Duodenal mucosa (tissue), 2 donors: ENCODE measurements around the gene RNF166.
"Not testable (repeated sequence)": the region's sequence is repeated elsewhere in the genome, so short reads cannot be mapped to it uniquely, and the experiment has no call there.

Source experiments
- H3K27ac ChIP-seq: one replicate; pipeline ENCODE4 v1.7.0; 2013; ENCODE audit warnings: low read depth, low read length
- H3K27me3 ChIP-seq, 2 donors: one replicate each; pipeline ENCODE4 v1.7.0; 2013; ENCODE audit warnings: low read length in 2 of 2, control low read depth in 1 of 2; ENCODE audit not compliant: insufficient read depth in 2 of 2, control insufficient read depth in 1 of 2
- H3K36me3 ChIP-seq, 2 donors: one replicate each; pipeline ENCODE4 v1.7.0; 2013; ENCODE audit warnings: low read length in 2 of 2, control low read depth in 1 of 2; ENCODE audit not compliant: insufficient read depth in 2 of 2, control insufficient read depth in 1 of 2
- H3K4me1 ChIP-seq, 2 donors: one replicate each; pipeline ENCODE4 v1.7.0; 2013; ENCODE audit warnings: low read length in 2 of 2, control low read depth in 1 of 2; ENCODE audit not compliant: insufficient read depth in 2 of 2, control insufficient read depth in 1 of 2
- H3K4me3 ChIP-seq, 2 donors: one replicate each; pipeline ENCODE4 v1.7.0; 2013; ENCODE audit warnings: low read length in 2 of 2, low read depth in 1 of 2
- H3K9ac ChIP-seq, 2 donors: one replicate each; pipeline ENCODE4 v1.7.0; 2013; ENCODE audit warnings: low read length in 2 of 2, low read depth in 1 of 2
- H3K9me3 ChIP-seq, 2 donors: one replicate each; pipeline ENCODE4 v1.7.0; 2013; ENCODE audit warnings: low read length in 2 of 2, control low read depth in 1 of 2; ENCODE audit not compliant: control insufficient read depth in 1 of 2

The RNF166 gene

GRCh38 chr16:88673716-88674379, 32.4 kb downstream of the RNF166 start:
- Histone ChIP-seq H3K4me3 (no peak overlapping the region), H3K36me3 (peaks cover 0 to 3% of the 10 kb centered on the region in 2 donors), H3K27ac (no peak overlapping the region), H3K9ac (no peak overlapping the region), H3K27me3 (no peaks in the 10 kb centered on the region), H3K9me3 (no peaks in the 10 kb centered on the region), H3K4me1 (no peaks in the 10 kb centered on the region)

DNA sequence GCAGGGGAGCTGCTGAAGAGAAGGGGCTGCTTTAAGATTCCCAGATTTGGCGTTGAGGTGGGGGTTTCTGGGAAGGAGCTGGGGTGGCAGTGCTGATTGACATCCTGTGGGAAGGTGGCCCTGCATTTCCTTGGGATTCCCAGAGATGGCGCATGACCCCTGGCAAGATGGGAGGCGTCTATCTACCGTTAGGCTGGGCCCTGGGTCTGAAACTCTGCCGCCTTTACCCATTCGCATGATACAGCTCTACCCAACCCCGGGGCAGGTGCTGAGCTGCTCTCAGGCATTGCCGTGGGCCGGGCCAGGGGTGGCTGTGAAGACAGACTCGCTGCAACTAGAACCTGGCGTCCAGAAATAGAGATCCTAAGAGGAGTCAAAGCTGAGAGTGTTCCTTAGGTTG, 33.4 kb downstream of the RNF166 start:
- peaks cover 0 to 3% of the 10 kb centered on the region in 2 donors for H3K36me3 ChIP-seq
- H3K9ac ChIP-seq, result no peak overlapping the region
- no peaks in the 10 kb centered on the region for H3K9me3 ChIP-seq
- no peaks in the 10 kb centered on the region for H3K4me1 ChIP-seq
- H3K27me3 ChIP-seq, result no peaks in the 10 kb centered on the region
- H3K4me3 ChIP-seq, result no peak overlapping the region
- H3K27ac ChIP-seq, result no peak overlapping the region

GRCh38 chr16:88671806-88672205, 34.4 kb downstream of the RNF166 start:
- Histone ChIP-seq H3K9me3 (no peaks in the 10 kb centered on the region), H3K27ac (no peak overlapping the region), H3K4me1 (no peaks in the 10 kb centered on the region), H3K4me3 (no peak overlapping the region), H3K9ac (no peak overlapping the region), H3K27me3 (no peaks in the 10 kb centered on the region), H3K36me3 (no peaks in the 10 kb centered on the region)

DNA sequence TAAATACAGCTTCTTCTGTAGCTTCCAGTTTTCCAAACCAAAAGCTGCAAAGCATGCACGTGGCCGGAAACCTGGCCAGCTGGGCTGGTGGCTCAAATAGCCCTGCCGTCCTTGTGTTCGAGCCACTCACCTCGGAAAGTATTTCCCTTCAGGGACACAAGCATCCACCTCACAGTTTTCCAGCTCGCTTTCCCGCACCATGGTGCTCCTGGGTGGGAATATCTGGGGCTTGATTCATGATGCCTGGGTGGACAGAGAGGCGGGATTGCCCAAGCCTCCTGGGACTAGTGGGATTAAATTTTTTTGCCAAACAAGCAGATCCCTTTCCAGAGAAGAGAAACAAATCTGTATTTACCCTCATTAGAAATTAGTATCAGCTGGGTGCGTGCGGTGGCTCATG, 36.2 kb downstream of the RNF166 start:
- H3K9me3 ChIP-seq, result no peaks in the 10 kb centered on the region
- H3K9ac ChIP-seq, result no peak overlapping the region
- no peak overlapping the region for H3K27ac ChIP-seq

DNA sequence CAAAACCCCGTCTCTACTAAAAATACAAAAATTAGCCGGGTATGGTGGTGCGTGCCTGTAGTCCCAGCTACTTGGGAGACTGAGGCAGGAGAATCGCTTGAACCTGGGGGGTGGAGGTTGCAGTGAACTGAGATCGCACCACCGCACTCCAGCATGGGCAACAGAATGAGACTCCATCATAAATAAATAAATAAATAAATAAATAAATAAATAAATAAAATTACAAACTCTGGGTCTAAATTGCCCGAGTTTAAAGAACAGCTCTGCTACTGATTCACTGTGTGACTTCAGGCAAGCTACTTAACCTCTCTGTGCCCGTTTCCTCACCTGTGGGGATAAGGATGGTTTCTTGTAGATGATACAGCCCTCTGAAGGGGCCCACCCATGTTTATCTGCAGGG, 36.7 kb downstream of the RNF166 start:
- not testable (repeated sequence) for H3K4me1 ChIP-seq, H3K27ac ChIP-seq, H3K9me3 ChIP-seq, H3K9ac ChIP-seq, H3K27me3 ChIP-seq, H3K4me3 ChIP-seq, H3K36me3 ChIP-seq

More for the DNA sequence above, 36.2 kb downstream of the RNF166 start:
- H3K4me3 ChIP-seq, result no peak overlapping the region
- peaks cover 3 to 4% of the 10 kb centered on the region in 2 donors for H3K4me1 ChIP-seq
- no peaks in the 10 kb centered on the region for H3K27me3 ChIP-seq
- H3K36me3 ChIP-seq, result no peaks in the 10 kb centered on the region

DNA sequence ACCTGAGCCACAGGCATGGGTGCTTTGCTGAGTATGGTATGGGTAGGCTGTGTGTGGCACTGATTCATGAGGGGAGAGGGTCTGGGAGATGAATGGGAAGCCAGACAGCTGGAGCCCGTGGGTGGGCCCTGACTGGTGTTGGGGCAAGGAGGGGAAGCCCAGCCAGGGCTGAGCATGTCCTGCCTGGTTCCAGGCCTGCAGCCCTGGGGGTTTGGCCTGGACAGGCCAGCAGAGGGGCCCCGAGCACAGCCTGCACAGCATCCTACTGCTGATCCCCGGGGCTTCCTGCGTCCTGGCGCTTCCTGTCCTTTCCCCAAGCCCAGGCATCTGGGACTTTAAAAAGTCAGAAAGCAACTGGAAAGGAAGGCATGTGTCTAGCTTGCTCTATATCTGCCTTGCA, 38.7 kb downstream of the RNF166 start:
- Histone ChIP-seq H3K9me3 (no peaks in the 10 kb centered on the region), H3K27ac (no peak overlapping the region), H3K4me3 (no peak overlapping the region), H3K27me3 (no peaks in the 10 kb centered on the region), H3K9ac (no peak overlapping the region), H3K4me1 (peaks cover 4 to 13% of the 10 kb centered on the region in 2 donors), H3K36me3 (no peaks in the 10 kb centered on the region)

- no peak overlapping the region for H3K4me3 ChIP-seq
- peaks cover 10 to 23% of the 10 kb centered on the region in 2 donors for H3K4me1 ChIP-seq
- H3K27me3 ChIP-seq, result no peaks in the 10 kb centered on the region
- no peaks in the 10 kb centered on the region for H3K9me3 ChIP-seq
- H3K27ac ChIP-seq, result no peak overlapping the region
- H3K36me3 ChIP-seq, result no peaks in the 10 kb centered on the region
- no peak overlapping the region for H3K9ac ChIP-seq
These were observed 40.6 kb downstream of the RNF166 start for GRCh38 chr16:88665570-88665969.

DNA sequence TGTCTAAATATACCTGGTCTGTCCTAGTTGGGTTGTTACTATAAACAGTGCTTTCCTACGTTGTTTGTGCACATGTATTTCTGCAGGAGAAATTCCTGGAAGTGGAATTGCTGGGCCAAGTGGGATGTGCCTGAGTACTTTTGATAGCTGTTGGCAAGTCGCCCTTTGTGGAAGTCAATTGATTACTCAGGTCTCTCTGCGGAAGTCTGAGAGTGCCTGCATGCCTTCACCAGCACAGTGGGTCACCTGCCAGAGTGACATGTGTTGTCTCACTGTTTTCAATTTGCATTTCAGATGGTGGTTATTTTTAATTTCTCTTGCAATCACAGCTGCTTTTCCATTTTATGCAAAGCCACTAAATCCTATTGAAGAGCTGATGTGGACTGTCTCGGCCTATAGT, 41.1 kb downstream of the RNF166 start:
- no peak overlapping the region for H3K4me3 ChIP-seq
- H3K9me3 ChIP-seq, result no peaks in the 10 kb centered on the region
- no peak overlapping the region for H3K9ac ChIP-seq
- no peaks in the 10 kb centered on the region for H3K36me3 ChIP-seq
- no peaks in the 10 kb centered on the region for H3K27me3 ChIP-seq
- no peak overlapping the region for H3K27ac ChIP-seq
- peaks cover 10 to 26% of the 10 kb centered on the region in 2 donors for H3K4me1 ChIP-seq

- Histone ChIP-seq H3K4me1 (peaks cover 10 to 28% of the 10 kb centered on the region in 2 donors), H3K4me3 (peak within 1 kb of the TSS; percentile 85 to 91), H3K9ac (peak within 1 kb of the TSS; percentile 92 to 96), H3K27ac (peak within 1 kb of the TSS; percentile 91), H3K27me3 (no peaks in the 10 kb centered on the region), H3K9me3 (no peaks in the 10 kb centered on the region), H3K36me3 (peaks cover 0 to 5% of the 10 kb centered on the region in 2 donors)
These were observed 43.2 kb downstream of the RNF166 start, which contains the start of gene MVD for GRCh38 chr16:88662843-88663606. MVD (minus strand) TSS chr16:88663091; CDS start chr16:88663080, 11 bp downstream.

DNA sequence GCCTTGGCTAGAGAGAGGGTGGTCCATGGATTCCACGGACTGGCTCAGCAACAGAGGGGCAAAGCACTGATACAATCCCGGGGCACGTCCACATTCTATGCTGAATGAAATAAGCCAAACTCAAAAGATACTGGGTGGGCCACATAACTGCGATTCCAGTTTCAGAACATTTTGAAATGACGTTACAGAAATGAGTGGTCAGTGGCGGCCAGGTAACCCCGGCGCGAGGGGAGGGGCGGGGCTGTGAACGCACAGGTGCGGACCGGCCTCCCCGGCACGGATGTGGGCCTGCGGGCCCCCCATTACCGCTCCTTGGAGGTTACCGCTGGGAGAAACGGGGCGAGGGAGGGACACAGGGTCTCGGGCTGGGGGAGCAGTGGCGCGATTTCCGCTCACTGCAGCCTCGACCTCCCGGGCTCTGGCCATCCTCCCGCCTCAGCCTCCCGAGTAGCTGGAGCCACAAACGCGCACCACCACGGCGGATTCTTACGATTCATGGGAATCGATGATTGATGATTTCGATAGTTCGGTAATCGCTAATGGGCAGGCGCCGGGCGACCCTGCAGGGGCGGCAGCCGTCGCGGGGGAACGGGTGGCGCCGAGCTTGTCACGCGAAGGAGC, 43.9 kb downstream of the RNF166 start:
- peaks cover 0 to 10% of the 10 kb centered on the region in 2 donors for H3K36me3 ChIP-seq
- H3K9me3 ChIP-seq, result no peaks in the 10 kb centered on the region
- no peaks in the 10 kb centered on the region for H3K27me3 ChIP-seq
- peak overlapping the region; percentile 85 to 91 for H3K4me3 ChIP-seq
- peaks cover 10 to 28% of the 10 kb centered on the region in 2 donors for H3K4me1 ChIP-seq
- peak overlapping the region; percentile 83 for H3K27ac ChIP-seq
- peak overlapping the region; percentile 92 to 94 for H3K9ac ChIP-seq
